CD4-positive, alpha-beta T cell (primary cell): ENCODE measurements around the gene PRR16. TPM values are rescaled to one million over a fixed set of nuclear protein-coding genes. Genes with fewer than 3 reads are reported as not detected.

Experiments
- ATAC-seq: fragments of 200-7000 bp; cut with Tn5 transposase; one replicate; pipeline ENCODE4 v1.10.0; 2022; ENCODE audit warnings: mild to moderate bottlenecking; ENCODE audit not compliant: poor library complexity
- CTCF ChIA-PET: fragments of 350-600 bp; sonication (Branson Sonifier 250); formaldehyde crosslinking; loops from one replicate; lab custom pipeline; 2021; ENCODE audit warnings: antibody characterized with exemption, inconsistent platforms; lab: Charles Lee
- POLR2A ChIA-PET: fragments of 350-600 bp; sonication (Branson Sonifier 250); formaldehyde crosslinking; loops from one replicate; lab custom pipeline; 2021; ENCODE audit warnings: antibody characterized with exemption, inconsistent platforms; lab: Charles Lee
- DNase-seq, 14 experiments: peaks; one replicate each; pipeline ENCODE4 v3.0.0-alpha.2; 2013 to 2020; ENCODE audit warnings: mixed read lengths in 2 of 14
- H3K27ac ChIP-seq, 2 donors: one replicate each; pipeline versions ENCODE4 v1.5.1 to v1.7.0; 2013; ENCODE audit warnings: low read length in 2 of 2, low read depth in 1 of 2, mild to moderate bottlenecking in 1 of 2
- H3K27me3 ChIP-seq, 2 experiments: 1 replicate in 1 of 2; 2 replicates in 1 of 2; pipeline versions ENCODE4 v1.6.1 to v1.7.0; 2013; ENCODE audit warnings: low read length in 2 of 2, control low read depth in 1 of 2, mild to moderate bottlenecking in 1 of 2, moderate library complexity in 1 of 2; ENCODE audit not compliant: insufficient read depth in 2 of 2, control insufficient read depth in 1 of 2
- H3K36me3 ChIP-seq: one replicate; pipeline ENCODE4 v1.6.1; 2013; ENCODE audit warnings: low read length, control low read depth; ENCODE audit not compliant: insufficient read depth
- H3K4me1 ChIP-seq: one replicate; pipeline ENCODE4 v1.6.1; 2013; ENCODE audit warnings: low read length, control low read depth; ENCODE audit not compliant: insufficient read depth
- H3K4me3 ChIP-seq: one replicate; pipeline ENCODE4 v1.5.1; 2013; ENCODE audit warnings: mild to moderate bottlenecking, low read length, moderate library complexity
- H3K9me3 ChIP-seq, 2 experiments: 1 replicate in 1 of 2; 2 replicates in 1 of 2; pipeline versions ENCODE4 v1.6.1 to v1.7.0; 2013; ENCODE audit warnings: low read length in 2 of 2, mild to moderate bottlenecking in 2 of 2, control low read depth in 1 of 2, moderate library complexity in 1 of 2; ENCODE audit not compliant: control insufficient read depth in 1 of 2, insufficient read depth in 1 of 2
- H3K27ac Mint-ChIP-seq: one replicate; pipeline ENCODE4 v1.8.0; 2020; ENCODE audit warnings: mixed read lengths
- H3K27me3 Mint-ChIP-seq: one replicate; pipeline ENCODE4 v1.8.0; 2021; ENCODE audit warnings: mixed read lengths
- H3K36me3 Mint-ChIP-seq: one replicate; pipeline ENCODE4 v1.8.0; 2021; ENCODE audit warnings: low read depth, mixed read lengths
- H3K4me1 Mint-ChIP-seq: one replicate; pipeline ENCODE4 v1.8.0; 2021; ENCODE audit warnings: low read depth, mixed read lengths
- H3K4me3 Mint-ChIP-seq: one replicate; pipeline ENCODE4 v1.8.0; 2020; ENCODE audit warnings: mild to moderate bottlenecking, mixed read lengths
- H3K9me3 Mint-ChIP-seq: one replicate; pipeline ENCODE4 v1.8.0; 2020; ENCODE audit warnings: mixed read lengths
- CTCF ChIP-seq: fragments of 200-600 bp; IDR thresholded peaks from one replicate; pipeline ENCODE4 v1.8.0; 2022; ENCODE audit warnings: antibody characterized with exemption, mild to moderate bottlenecking
- intact Hi-C, 2 experiments: fragments of 100-400 bp; cut with DNase I in 1 of 2; cut with micrococcal nuclease in 1 of 2; formaldehyde crosslinking; loops; one replicate each; pipeline versions ENCODE4 v1.15.1 to v1.9.0; 2023 to 2025; cut with DNase I, micrococcal nuclease
- total RNA-seq, 174 experiments: library from RNA in 2 of 174; stranded (reverse) in 2 of 174; gene quantifications; one replicate each; pipeline ENCODE4 v1.2.3 and lab custom pipeline; 2021 to 2026

The PRR16 gene
- total RNA-seq, 2 experiments from 2014 or later, result not detected

- POLR2A ChIA-PET, result no interaction called here
- Histone ChIP-seq H3K36me3 (no peaks in the 10 kb centered on the region), H3K9me3 (no peaks in the 10 kb centered on the region), H3K27ac (no peak overlapping the region), H3K27me3 (no peaks in the 10 kb centered on the region), H3K4me3 (no peak overlapping the region), H3K4me1 (no peaks in the 10 kb centered on the region)
- Mint-ChIP-seq H3K4me1 (no peaks in the 10 kb centered on the region), H3K9me3 (peaks cover 2% of the 10 kb centered on the region), H3K4me3 (no peak overlapping the region), H3K36me3 (no peaks in the 10 kb centered on the region), H3K27me3 (no peaks in the 10 kb centered on the region), H3K27ac (no peak overlapping the region)
- CTCF ChIA-PET, result no interaction called here
- intact Hi-C loops, result no loop called here
- DNase-seq (no peak), ATAC-seq (no peak)
- no peak for TF ChIP-seq CTCF
Measured at GRCh38 chr5:120509053-120509452, 45.0 kb downstream of the PRR16 start.

GRCh38 chr5:120510098-120510637, 46.1 kb downstream of the PRR16 start:
- Mint-ChIP-seq H3K27ac (no peak overlapping the region), H3K4me1 (no peaks in the 10 kb centered on the region), H3K36me3 (no peaks in the 10 kb centered on the region), H3K9me3 (peaks cover 2% of the 10 kb centered on the region), H3K27me3 (no peaks in the 10 kb centered on the region), H3K4me3 (no peak overlapping the region)
- intact Hi-C loops, result no loop called here
- no peak overlapping the region for H3K27ac ChIP-seq
- no peaks in the 10 kb centered on the region for H3K4me1 ChIP-seq
- H3K4me3 ChIP-seq, result no peak overlapping the region
- H3K27me3 ChIP-seq, result no peaks in the 10 kb centered on the region
- no peaks in the 10 kb centered on the region for H3K36me3 ChIP-seq
- DNase-seq (no peak), ATAC-seq (no peak)
- no peak for TF ChIP-seq CTCF
- H3K9me3 ChIP-seq, result no peaks in the 10 kb centered on the region
- ChIA-PET POLR2A (no interaction called here), CTCF (no interaction called here)

GRCh38 chr5:120510994-120511686, 47.0 kb downstream of the PRR16 start:
- Mint-ChIP-seq H3K4me1 (no peaks in the 10 kb centered on the region), H3K4me3 (no peak overlapping the region), H3K9me3 (peaks cover 2% of the 10 kb centered on the region), H3K27ac (no peak overlapping the region), H3K36me3 (no peaks in the 10 kb centered on the region), H3K27me3 (no peaks in the 10 kb centered on the region)
- intact Hi-C loops, result no loop called here
- ChIA-PET CTCF (no interaction called here), POLR2A (no interaction called here)
- Histone ChIP-seq H3K9me3 (no peaks in the 10 kb centered on the region), H3K4me1 (no peaks in the 10 kb centered on the region), H3K36me3 (no peaks in the 10 kb centered on the region), H3K27me3 (no peaks in the 10 kb centered on the region), H3K4me3 (no peak overlapping the region), H3K27ac (no peak overlapping the region)
- no peak for TF ChIP-seq CTCF
- ATAC-seq (no peak), DNase-seq (no peak)
